Activated gamma-delta T cell treated with anti-CD3 and anti-CD28 coated beads, Interleukin-2, amount 50 U/mL, for 16 hours (primary cell): ENCODE data around the gene ERVH48-1.
"Not testable (repeated sequence)": the region's sequence is repeated elsewhere in the genome, so short reads cannot be mapped to it uniquely, and the experiment has no call there.

Source experiments
- DNase-seq: peaks from one replicate; pipeline ENCODE4 v3.0.0-alpha.2; 2020; ENCODE audit warnings: low read depth

ERVH48-1 gene

DNA sequence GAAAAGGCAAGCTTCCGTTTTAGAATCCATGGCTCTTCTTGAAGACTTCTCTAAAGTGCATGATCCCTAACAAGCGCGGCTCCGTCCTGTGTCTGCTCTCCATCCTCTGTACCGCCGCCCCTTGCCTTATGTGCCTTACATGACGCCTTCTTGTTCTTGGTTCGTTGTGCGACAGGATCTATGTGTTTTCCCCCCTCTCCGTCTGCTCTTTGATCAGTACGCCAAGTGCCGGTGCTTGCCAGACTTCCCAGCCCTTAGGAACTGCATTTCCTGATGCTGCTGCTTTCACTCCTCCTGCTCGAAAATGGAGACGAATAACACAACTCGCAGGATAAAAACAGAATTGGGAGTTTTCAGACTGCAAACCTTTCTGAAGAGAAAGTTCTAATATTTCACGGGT is 19.2 kb downstream of the ERVH48-1 start:
- no peak for DNase-seq

DNA sequence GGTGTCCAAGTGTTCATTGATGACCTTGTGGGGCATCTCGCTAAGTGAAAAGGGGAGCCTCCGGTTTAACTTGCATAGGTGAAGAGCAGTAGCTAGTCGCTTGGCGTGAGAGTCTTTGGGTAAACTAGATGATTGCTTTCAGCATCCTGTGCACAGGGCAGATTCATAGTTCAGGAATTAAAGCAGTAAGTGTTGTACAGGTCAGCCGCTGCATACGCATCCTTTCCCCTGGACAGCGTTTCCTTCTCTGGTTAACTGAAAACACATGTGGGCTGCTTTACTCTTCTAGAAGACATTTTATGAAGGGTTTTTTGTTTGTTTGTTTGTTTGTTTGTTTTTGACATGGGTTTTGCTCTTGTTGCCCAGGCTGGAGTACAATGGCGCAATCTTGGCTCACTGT is 20.2 kb downstream of the ERVH48-1 start:
- DNase-seq = no peak

DNA sequence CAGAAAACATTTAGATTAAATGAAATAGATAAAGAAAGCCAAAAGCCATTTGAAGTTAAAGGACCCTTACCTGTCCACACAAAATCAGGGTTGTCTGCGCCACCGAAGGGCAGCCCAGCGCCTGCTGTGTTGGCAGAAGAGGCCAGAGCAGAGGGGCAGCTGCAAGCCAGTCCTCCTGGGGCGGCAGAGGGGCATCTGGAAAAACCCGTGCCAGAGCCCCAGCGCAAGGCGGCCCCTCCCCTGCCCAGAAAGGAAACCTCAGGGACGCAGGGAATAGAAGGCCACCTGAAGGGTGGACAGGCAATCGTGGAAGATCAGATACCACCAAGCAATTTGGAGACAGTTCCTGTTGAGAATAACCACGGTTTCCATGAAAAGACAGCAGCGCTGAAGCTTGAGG is 21.6 kb downstream of the ERVH48-1 start:
- DNase-seq = no peak

DNA sequence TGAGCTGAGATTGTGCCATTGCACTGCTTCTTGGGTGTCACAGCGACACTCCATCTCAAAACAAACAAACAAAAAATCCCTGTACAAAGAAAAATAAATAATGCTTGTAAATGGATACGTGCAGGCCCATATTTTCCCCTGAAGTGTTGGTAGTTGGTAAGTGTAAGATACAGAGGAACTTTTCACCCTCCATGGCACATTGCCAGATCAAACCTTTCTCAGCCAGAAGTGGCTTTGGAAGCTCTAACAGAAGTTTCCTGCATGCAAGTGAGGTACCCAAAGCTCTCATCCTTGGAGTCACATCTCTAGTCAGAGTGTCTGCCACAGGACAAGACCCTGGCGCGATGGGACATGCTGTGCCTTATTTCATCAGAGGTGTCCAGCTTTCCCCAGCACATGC is 25.0 kb downstream of the ERVH48-1 start:
- no peak for DNase-seq

GRCh38 chr21:42892931-42893755 is 32.3 kb downstream of the ERVH48-1 start, which contains the start of gene NDUFV3:
TSS of gene NDUFV3 (plus strand) at chr21:42893309. CDS start at chr21:42893334, 25 bp downstream.
- peak; percentile 100 for DNase-seq

DNA sequence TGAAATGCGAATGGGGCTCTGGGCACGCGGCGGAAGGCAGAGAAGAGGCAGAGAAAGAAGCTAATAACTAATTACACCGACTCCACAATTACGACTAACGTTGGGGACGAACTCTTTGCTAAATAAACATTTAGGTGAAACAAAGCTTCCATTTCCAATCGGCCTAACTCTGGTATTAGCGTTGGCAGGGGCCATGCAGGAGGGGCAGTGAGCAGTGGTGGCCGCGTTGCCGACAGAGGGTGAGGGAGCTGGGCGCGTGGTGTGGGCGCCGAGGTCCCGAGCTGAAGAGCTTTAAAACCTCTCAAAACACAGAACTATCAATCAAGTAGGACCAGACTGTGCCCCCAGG is 32.9 kb downstream of the ERVH48-1 start:
- DNase-seq = no peak

DNA sequence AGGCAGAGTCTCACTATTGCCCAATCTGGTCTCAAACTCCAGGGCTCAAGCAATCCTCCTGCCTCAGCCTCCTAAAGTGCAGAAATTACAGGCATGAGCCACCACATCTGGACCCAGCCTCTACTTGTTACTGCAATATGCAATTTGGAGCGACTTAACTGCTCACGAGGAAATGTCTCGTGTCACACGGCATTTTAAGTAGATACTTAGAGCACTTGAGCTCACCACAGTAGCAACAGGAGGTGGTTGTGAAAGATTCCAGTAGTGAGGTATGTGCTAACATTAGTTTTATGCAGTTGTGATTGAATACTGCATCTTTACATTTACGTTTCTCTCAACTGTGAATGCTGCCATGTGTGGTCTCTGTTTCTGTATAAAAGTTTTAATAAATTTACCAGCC is 38.1 kb downstream of the ERVH48-1 start:
- DNase-seq = no peak

DNA sequence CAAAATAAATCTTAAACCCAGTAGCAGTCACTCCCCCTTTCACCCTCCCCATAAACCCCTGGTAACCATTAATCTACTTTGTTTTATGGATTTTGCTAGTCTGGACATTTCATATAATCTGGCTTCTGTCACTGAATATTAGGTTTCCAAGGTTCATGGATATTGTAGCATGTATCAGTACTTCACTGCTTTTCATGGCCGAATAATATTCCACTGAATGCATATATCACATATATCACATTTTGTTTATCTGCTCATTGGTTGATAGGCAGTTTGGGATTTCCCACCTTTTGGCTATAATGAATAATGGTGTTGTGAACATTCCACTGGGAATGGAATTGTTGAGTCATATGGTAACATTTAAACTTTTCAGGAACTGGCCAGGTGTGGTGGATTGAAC is 41.5 kb downstream of the ERVH48-1 start:
- DNase-seq = no peak

GRCh38 chr21:42880352-42880751 is 45.1 kb downstream of the ERVH48-1 start:
- DNase-seq = no peak

DNA sequence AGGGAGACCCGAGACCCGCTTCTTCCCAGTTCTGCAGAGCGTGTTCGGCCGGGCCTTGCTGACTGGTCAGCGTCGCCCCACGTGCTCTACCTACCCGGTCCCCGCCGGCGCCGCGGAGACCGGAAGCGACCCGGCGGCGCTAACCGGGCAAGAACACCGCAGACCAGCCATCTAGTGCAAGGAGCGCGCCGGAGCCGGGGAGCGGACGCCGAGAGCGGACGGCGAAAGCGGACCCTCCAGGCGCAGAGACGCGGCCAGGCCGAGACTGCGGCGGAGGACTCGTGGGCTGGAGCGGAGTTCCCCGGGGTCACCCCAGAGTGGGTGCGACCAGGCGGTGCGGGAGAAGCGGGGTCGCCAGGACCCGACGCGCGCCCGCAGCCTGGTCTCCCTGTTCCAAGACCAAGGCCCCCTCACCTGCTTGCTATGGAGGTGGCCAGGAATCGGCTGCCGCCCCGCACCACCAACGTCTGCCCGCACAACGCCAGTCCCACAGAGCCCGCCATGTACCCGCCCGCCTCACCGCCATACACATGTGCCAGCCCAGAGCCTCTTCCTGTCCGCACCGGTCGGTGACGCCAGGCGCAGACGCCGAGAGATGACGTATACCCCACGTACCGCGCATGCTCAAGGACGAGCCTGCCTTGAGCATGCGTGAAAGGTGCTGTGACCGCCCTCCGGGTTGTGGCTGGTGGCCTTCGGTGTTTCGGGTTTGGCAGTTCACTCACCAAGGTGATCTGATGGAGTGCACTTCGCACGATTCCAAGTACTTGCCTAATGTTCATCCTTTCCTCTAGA is 46.2 kb downstream of the ERVH48-1 start, which contains the start of gene WDR4:
TSS of gene WDR4 (minus strand) at position 547 of the 795 bp plus-strand sequence. CDS start at position 503, 44 bp downstream.
- DNase-seq = peak; percentile 97

DNA sequence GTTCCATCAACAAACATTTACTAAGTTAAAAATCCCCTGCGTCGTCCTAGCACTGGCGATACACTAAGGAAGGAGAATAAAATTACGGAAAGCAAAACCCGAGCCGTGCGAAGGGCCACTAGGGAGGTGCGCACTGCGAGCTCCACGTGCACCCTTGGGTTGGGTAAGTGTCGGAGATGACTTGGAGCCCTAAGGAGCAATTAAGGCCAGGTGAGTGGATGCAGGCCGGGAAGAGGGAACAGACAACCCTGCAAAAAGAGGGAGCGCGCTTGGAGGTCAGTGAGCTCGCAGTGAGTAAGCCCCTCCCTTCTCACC is 46.8 kb downstream of the ERVH48-1 start:
- DNase-seq = no peak

- DNase-seq = not testable (repeated sequence)
Measured at GRCh38 chr21:42875811-42876210, 49.6 kb downstream of the ERVH48-1 start.

GRCh38 chr21:42873096-42873495 is 52.3 kb downstream of the ERVH48-1 start:
- DNase-seq = no peak

DNA sequence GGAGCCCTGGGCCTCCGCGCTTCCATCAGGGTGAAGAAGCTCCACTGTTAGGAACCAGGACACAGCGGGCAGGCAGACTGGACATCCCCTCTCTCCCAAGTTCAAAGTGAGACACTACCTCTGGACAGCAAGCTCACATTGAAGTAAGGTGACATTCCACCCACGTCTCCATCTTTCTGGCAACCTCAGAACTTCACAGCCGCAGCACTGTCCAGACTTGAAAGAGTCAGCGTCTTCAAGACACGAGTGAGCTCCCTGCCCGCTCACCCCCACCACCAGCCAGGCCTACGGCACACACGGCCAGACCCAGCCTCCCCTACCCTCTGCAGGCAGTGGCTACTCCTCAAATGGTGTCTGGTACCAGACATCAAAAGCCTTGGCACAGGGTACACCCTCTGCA is 57.2 kb downstream of the ERVH48-1 start:
- no peak for DNase-seq
